GM12892 (cell line): Measurements from ENCODE around the gene SF3A2.

Experiments used
- POLR2A ChIP-seq: IDR thresholded peaks from 2 replicates; pipeline ENCODE4 v1.6.1; 2011; ENCODE audit warnings: low read depth, low read length, control low read depth
- POLR2AphosphoS5 ChIP-seq: IDR thresholded peaks from 2 replicates; pipeline ENCODE4 v1.6.1; 2011; ENCODE audit warnings: low read depth, low read length, control low read depth

DNA sequence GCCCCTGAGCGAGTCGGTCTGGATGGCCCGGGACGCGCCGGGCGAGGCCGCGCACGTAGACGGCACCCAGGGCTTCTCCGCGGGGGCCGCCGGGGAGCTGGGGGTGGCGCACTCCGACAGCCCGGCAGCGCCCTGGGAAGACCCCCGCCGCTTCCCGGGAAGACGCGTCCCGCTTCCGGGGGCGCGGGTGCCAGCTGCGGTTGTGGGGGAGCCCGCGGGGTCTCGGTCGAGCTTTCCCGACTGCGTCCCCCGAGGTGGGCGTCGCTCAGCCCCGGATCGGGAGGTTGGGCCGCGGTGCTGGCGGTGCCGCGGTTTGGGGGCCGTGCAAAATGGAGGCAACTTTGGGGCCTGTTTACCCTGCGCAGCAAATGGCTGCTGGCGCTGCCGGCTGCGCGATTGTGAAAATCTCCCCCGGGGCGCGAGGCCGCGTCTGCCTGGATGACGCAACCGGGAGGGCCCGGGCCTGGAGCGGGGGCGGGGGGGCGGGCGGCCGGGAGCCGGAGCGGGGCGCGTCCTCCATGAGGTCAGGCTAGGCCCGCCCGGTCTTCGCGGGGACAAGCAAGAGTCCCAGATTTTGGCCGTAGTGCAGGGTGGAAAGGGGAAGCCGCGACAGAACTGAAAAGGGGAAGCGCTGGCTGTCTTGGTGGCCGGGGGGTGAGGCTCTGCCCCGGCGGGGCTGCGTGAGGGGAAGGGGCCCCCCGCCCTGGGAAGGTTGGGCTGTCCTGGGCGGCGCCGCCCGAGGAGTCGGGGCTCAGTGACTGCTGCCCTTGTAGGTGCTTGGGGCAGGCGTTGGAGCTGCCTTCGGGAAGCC lies 34.0 kb downstream of the SF3A2 start:
- TF ChIP-seq POLR2AphosphoS5 (no peak), POLR2A (peak; percentile 32; the same call in 1 of the 2 replicates)
